GM10248 (cell line): ENCODE data around the gene KRTAP5-10.

Experiments used
- CTCF ChIA-PET: fragments of 300-600 bp; sonication (Branson Sonifier 250); formaldehyde crosslinking; extraction: SDS; loops from one replicate; lab custom pipeline; 2021; ENCODE audit warnings: antibody characterized with exemption; lab: Yijun Ruan, JAX
- POLR2A ChIA-PET: fragments of 350-650 bp; sonication (Branson Sonifier 250); formaldehyde crosslinking; extraction: SDS; loops from one replicate; lab custom pipeline; 2020; ENCODE audit warnings: antibody characterized with exemption; lab: Yijun Ruan, JAX
- DNase-seq: peaks from one replicate; pipeline ENCODE4 v3.0.0; 2012; ENCODE audit errors: extremely low spot score
- TF ChIP-seq, protein P1 (sequence below): IDR thresholded peaks from 2 replicates; pipeline ENCODE4 v1.5.1; 2012; ENCODE audit warnings: mild to moderate bottlenecking, low read depth; ENCODE audit errors: extremely low read depth, missing control alignments, control extremely low read depth

The KRTAP5-10 gene

DNA sequence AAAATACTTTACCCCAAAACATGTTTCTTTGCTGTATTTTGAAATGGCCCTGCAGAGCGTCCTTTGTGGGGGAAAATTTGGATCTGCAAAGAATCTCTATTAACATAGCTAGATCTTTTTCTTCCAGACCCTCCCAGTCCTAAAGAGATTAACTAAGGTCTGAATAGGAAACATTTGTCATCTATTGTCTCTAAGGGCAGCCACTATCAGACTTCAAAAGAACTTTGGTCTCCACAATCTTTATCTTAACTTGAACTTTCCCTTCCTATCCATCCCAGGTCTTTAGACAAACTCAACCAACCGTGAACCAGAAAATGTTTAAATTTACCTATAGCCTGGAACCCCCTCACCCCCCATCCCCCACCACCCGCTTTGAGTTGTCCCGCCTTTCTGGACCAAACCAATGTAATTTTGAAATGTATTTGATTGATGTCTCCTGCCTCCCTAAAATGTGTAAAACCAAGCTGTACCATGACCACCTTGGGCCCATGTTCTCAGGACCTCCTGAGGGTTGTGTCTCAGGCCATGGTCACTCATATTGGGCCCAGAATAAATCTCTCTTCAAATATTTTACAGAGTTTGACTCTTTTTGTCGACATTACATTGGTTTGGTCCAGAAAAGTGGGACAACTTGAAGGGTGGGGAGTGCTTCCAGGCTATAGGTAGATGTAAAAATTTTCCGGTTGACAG is 20.7 kb upstream of the KRTAP5-10 start:
- no peak for DNase-seq
- TF ChIP-seq, protein P1, sequence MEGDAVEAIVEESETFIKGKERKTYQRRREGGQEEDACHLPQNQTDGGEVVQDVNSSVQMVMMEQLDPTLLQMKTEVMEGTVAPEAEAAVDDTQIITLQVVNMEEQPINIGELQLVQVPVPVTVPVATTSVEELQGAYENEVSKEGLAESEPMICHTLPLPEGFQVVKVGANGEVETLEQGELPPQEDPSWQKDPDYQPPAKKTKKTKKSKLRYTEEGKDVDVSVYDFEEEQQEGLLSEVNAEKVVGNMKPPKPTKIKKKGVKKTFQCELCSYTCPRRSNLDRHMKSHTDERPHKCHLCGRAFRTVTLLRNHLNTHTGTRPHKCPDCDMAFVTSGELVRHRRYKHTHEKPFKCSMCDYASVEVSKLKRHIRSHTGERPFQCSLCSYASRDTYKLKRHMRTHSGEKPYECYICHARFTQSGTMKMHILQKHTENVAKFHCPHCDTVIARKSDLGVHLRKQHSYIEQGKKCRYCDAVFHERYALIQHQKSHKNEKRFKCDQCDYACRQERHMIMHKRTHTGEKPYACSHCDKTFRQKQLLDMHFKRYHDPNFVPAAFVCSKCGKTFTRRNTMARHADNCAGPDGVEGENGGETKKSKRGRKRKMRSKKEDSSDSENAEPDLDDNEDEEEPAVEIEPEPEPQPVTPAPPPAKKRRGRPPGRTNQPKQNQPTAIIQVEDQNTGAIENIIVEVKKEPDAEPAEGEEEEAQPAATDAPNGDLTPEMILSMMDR = no peak
- ChIA-PET POLR2A (no interaction called here), CTCF (no interaction called here)

DNA sequence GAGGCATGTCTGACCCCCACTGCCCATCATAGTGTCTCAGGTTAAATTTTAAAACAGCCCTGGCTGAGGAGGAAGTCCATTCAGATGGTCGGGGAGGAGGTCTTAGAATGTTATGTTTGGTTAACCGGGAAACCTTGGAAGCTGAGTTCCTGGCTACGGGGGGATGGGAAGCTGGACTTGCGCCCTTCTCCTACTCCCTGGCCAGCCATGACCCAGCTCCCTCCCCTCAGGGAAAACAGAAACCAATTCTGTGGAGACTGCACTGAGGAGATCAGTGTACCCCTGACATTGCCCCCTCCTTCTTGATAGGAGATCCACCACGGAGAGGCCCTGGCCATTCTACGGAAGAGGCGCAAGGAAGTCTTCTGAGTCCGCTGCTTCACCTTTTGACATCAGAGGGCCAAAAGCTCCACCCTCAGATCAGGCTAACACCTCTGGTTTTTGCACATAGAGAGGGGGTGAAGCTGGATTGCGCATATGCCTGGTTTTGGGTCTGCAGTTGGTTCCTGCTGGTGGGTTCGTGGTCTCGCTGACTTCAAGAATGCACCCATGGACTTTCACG is 19.9 kb upstream of the KRTAP5-10 start:
- TF ChIP-seq, protein P1 = no peak
- DNase-seq = no peak
- CTCF ChIA-PET = interaction anchor here (1.5 kb wide), 1 partner anchor 11 kb away, joined by 4 read pairs; no protein-coding TSS in a partner anchor
- POLR2A ChIA-PET = no interaction called here

- POLR2A ChIA-PET = no interaction called here
- CTCF ChIA-PET = interaction anchor here (2.9 kb wide), 1 partner anchor 14 kb away, joined by 18 read pairs; no protein-coding TSS in a partner anchor
- DNase-seq = no peak
- TF ChIP-seq, protein P1 = no peak
These were observed 17.2 kb upstream of the KRTAP5-10 start, which contains the start of gene KRTAP5-9 for GRCh38 chr11:71548120-71548519. TSS of gene KRTAP5-9 (plus strand) at chr11:71548420. CDS start at chr11:71548658, 238 bp downstream.

DNA sequence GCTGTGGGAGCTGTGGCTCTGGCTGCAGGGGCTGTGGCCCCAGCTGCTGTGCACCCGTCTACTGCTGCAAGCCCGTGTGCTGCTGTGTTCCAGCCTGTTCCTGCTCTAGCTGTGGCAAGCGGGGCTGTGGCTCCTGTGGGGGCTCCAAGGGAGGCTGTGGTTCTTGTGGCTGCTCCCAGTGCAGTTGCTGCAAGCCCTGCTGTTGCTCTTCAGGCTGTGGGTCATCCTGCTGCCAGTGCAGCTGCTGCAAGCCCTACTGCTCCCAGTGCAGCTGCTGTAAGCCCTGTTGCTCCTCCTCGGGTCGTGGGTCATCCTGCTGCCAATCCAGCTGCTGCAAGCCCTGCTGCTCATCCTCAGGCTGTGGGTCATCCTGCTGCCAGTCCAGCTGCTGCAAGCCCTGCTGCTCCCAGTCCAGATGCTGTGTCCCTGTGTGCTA is 16.6 kb upstream of the KRTAP5-10 start:
- DNase-seq = no peak
- TF ChIP-seq, protein P1 = no peak
- POLR2A ChIA-PET = no interaction called here
- CTCF ChIA-PET = interaction anchor here (2.9 kb wide), 1 partner anchor 14 kb away, joined by 18 read pairs; no protein-coding TSS in a partner anchor

DNA sequence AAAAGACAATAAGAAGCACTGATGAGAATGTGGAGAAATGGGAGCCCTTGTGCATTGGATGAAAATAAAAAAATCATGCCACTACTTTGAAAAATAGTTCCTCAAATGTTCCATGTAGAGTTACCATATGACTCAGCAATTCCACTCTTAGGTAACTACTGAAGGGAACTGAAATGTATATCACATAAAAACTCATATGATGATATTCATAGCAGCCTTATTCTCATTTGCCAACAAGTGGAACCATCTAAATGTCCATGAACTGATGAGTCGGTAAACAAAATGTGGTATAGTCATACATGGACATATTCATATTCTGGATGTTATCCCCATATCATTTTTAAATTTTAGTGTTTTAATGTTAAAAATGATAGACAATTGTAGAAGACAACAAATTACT is 13.7 kb upstream of the KRTAP5-10 start:
- ChIA-PET POLR2A (no interaction called here), CTCF (no interaction called here)
- TF ChIP-seq, protein P1 = no peak
- DNase-seq = no peak

GRCh38 chr11:71554996-71555395 is 10.4 kb upstream of the KRTAP5-10 start:
- DNase-seq = no peak
- TF ChIP-seq, protein P1 = no peak
- POLR2A ChIA-PET = no interaction called here
- CTCF ChIA-PET = interaction anchor here (0.8 kb wide), 1 partner anchor 8 kb away, joined by 3 read pairs; no protein-coding TSS in a partner anchor
